Panc1 (cell line): ENCODE results near the gene PI4K2A. TPM values are rescaled to one million over a fixed set of nuclear protein-coding genes. Genes with fewer than 3 reads are reported as not detected.

ENCODE experiments used
- ATAC-seq: fragments of 200-7000 bp; cut with Tn5 transposase; 2 replicates; pipeline ENCODE4 v1.9.1; 2020; ENCODE audit warnings: mild to moderate bottlenecking, moderate library complexity
- BruUV-seq: library from RNA; stranded (reverse); fragments of 400-500 nt; replicated peaks from 2 replicates; lab custom pipeline; 2021; lab: Mats Ljungman, UMichigan
- CTCF ChIA-PET: fragments of 300-600 bp; sonication (Branson Sonifier 250); formaldehyde crosslinking; loops from one replicate; lab custom pipeline; 2022; ENCODE audit warnings: antibody characterized with exemption; lab: Charles Lee
- POLR2A ChIA-PET: fragments of 300-600 bp; sonication (Branson Sonifier 250); formaldehyde crosslinking; loops from one replicate; lab custom pipeline; 2022; ENCODE audit warnings: antibody characterized with exemption; lab: Charles Lee
- DNase-seq: peaks from one replicate; pipeline ENCODE4 v3.0.0-alpha.2; 2010; ENCODE audit warnings: low read depth, low spot score
- H3K27ac ChIP-seq: 2 replicates; pipeline ENCODE4 v1.5.1; 2011; ENCODE audit warnings: mild to moderate bottlenecking, low read length, inconsistent platforms
- H3K27me3 ChIP-seq: fragments of 200-500 bp; sonication (Bioruptor generic); 2 replicates; pipeline ENCODE4 v1.6.0; 2014; ENCODE audit warnings: low read length, inconsistent platforms; ENCODE audit not compliant: control insufficient read depth, insufficient read depth
- H3K36me3 ChIP-seq: fragments of 200-500 bp; sonication (Bioruptor generic); 2 replicates; pipeline ENCODE4 v1.5.1; 2014; ENCODE audit warnings: inconsistent platforms, mild to moderate bottlenecking, low read length, moderate library complexity; ENCODE audit not compliant: control insufficient read depth, insufficient read depth
- H3K4me1 ChIP-seq: 2 replicates; pipeline ENCODE4 v1.5.1; 2011; ENCODE audit warnings: inconsistent platforms, mild to moderate bottlenecking, low read length, moderate library complexity; ENCODE audit not compliant: control insufficient read depth, insufficient read depth
- H3K4me3 ChIP-seq, 2 experiments: 2 replicates each; pipeline ENCODE4 v1.5.1; 2011 to 2012; ENCODE audit warnings: low read depth in 2 of 2, low read length in 2 of 2, mild to moderate bottlenecking in 2 of 2, inconsistent platforms in 1 of 2, moderate library complexity in 1 of 2
- H3K9me3 ChIP-seq: fragments of 200-500 bp; sonication (Bioruptor generic); 2 replicates; pipeline ENCODE4 v1.5.1; 2014; ENCODE audit warnings: low read depth, mild to moderate bottlenecking, inconsistent platforms, low read length, moderate library complexity; ENCODE audit not compliant: control insufficient read depth, insufficient read depth
- CTCF ChIP-seq: fragments of 450-650 bp; IDR thresholded peaks from 2 replicates; pipeline ENCODE4 v1.5.1; 2017; ENCODE audit warnings: mild to moderate bottlenecking
- POLR2AphosphoS5 ChIP-seq: IDR thresholded peaks from 2 replicates; pipeline ENCODE4 v1.6.1; 2012; ENCODE audit warnings: mild to moderate bottlenecking, low read depth, low read length, moderate library complexity
- SIN3A ChIP-seq: IDR thresholded peaks from 2 replicates; pipeline ENCODE4 v1.6.1; 2012; ENCODE audit warnings: low read depth, mild to moderate bottlenecking, low read length, moderate library complexity, borderline replicate concordance; ENCODE audit not compliant: insufficient read depth
- TCF7L2 ChIP-seq: IDR thresholded peaks from 2 replicates; pipeline ENCODE4 v1.6.1; 2011; ENCODE audit warnings: mild to moderate bottlenecking, low read depth, low read length, inconsistent platforms
- in situ Hi-C: cut with HindIII; loops from 2 replicates; pipeline ENCODE4 v1.10.0; 2016; ENCODE audit warnings: low sequenced_read_pairs, low pct_unique_long_range_greater_than_20kb
- intact Hi-C: fragments of 100-400 bp; cut with micrococcal nuclease; formaldehyde crosslinking; loops from one replicate; pipeline ENCODE4 v1.10.0; 2022; ENCODE audit not compliant: unreplicated experiment
- total RNA-seq: library from RNA; stranded (reverse); gene quantifications from one replicate; pipeline ENCODE4 v1.2.1, GENCODE V29; 2021; ENCODE audit not compliant: unreplicated experiment
- TF ChIP-seq, protein P1 (sequence below), 2 experiments: IDR thresholded peaks; 2 replicates each; pipeline ENCODE4 v1.6.1; 2011 to 2012; ENCODE audit warnings: low read depth in 2 of 2, control low read depth in 1 of 2, low read length in 1 of 2, mild to moderate bottlenecking in 1 of 2, moderate library complexity in 1 of 2; ENCODE audit not compliant: insufficient read depth in 1 of 2

The PI4K2A gene
- total RNA-seq, 1 experiment from 2014 or later = 22.8 TPM

DNA sequence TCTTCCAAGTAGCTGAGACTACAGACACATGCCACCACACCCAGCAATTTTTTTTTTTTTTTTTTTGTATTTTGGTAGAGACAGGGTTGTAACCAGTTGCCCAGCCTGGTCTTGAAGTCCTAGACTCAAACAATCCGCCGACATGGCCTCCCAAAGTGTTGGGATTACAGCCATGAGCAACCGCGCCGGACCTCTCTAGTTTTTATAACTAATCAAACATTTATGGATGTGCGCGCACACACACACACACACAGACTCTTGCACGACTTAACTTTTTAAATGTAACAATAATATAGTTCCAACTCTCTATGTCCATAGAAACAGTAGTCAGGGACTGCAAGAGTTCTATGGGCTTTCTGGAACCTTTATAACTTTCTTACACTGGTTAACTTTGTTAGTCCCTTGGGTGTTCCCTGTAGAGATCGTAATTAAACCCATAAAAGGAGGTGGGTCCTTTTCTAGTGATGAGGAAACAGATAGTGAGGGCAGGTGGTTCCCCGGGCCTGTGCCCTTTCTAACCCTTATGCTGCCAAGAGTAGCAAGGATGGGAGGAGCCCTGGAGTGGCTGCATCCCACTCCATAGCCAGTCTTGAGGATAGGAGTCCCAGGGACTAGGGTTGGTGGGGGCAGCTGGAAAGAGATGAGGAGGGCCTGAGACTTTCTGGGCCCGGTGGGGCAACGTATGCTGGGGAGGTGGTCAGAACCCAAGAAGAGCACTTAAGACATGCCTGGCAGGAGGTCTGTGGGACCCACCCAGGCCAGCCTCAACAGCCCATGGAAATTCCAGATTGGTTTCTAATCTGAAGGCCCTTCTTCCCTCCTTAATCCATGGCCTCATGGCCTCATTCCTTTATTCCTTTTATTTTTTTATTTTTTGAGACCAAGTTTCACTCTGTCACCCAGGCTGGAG lies 81.7 kb downstream of the PI4K2A start:
- POLR2A ChIA-PET = interaction anchor here (0.7 kb wide), 1 partner anchor 12 kb away, joined by 3 read pairs; no protein-coding TSS in a partner anchor

GRCh38 chr10:97723001-97723400 lies 82.5 kb downstream of the PI4K2A start:
- in situ Hi-C loops = no loop called here
- ChIA-PET POLR2A (interaction anchor here (0.7 kb wide), 1 partner anchor 11 kb away, joined by 3 read pairs; no protein-coding TSS in a partner anchor), CTCF (interaction anchor here (1.2 kb wide), 1 partner anchor 22 kb away, joined by 6 read pairs; no protein-coding TSS in a partner anchor)
- BruUV-seq = no TSS peak
- DNase-seq = no peak
- peaks cover 2% of the 10 kb centered on the region for H3K4me1 ChIP-seq
- H3K27me3 ChIP-seq = no peaks in the 10 kb centered on the region
- no peak overlapping the region for H3K4me3 ChIP-seq
- TF ChIP-seq TCF7L2 (no peak), POLR2AphosphoS5 (no peak), SIN3A (no peak), CTCF (no peak)
- TF ChIP-seq, protein P1, sequence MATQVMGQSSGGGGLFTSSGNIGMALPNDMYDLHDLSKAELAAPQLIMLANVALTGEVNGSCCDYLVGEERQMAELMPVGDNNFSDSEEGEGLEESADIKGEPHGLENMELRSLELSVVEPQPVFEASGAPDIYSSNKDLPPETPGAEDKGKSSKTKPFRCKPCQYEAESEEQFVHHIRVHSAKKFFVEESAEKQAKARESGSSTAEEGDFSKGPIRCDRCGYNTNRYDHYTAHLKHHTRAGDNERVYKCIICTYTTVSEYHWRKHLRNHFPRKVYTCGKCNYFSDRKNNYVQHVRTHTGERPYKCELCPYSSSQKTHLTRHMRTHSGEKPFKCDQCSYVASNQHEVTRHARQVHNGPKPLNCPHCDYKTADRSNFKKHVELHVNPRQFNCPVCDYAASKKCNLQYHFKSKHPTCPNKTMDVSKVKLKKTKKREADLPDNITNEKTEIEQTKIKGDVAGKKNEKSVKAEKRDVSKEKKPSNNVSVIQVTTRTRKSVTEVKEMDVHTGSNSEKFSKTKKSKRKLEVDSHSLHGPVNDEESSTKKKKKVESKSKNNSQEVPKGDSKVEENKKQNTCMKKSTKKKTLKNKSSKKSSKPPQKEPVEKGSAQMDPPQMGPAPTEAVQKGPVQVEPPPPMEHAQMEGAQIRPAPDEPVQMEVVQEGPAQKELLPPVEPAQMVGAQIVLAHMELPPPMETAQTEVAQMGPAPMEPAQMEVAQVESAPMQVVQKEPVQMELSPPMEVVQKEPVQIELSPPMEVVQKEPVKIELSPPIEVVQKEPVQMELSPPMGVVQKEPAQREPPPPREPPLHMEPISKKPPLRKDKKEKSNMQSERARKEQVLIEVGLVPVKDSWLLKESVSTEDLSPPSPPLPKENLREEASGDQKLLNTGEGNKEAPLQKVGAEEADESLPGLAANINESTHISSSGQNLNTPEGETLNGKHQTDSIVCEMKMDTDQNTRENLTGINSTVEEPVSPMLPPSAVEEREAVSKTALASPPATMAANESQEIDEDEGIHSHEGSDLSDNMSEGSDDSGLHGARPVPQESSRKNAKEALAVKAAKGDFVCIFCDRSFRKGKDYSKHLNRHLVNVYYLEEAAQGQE (IDR thresholded peaks at IDR 0.05; ENCODE audit: insufficient read depth in 1 of 2, low read depth in 2 of 2, low read length in 1 of 2) = no peak
- intact Hi-C loops = no loop called here
- no peaks in the 10 kb centered on the region for H3K36me3 ChIP-seq
- no peaks in the 10 kb centered on the region for H3K9me3 ChIP-seq
- peak; percentile 54; the same call in 1 of the 2 replicates for ATAC-seq
- H3K27ac ChIP-seq = no peak overlapping the region

More for the DNA sequence above, 81.7 kb downstream of the PI4K2A start:
- Histone ChIP-seq H3K9me3 (no peaks in the 10 kb centered on the region), H3K36me3 (0 out of 2 replicates have a peak, but pooled peaks cover 4% of the 10 kb centered on the region), H3K4me1 (peaks cover 3% of the 10 kb centered on the region), H3K27me3 (no peaks in the 10 kb centered on the region), H3K27ac (no peak overlapping the region), H3K4me3 (no peak overlapping the region)
- BruUV-seq = no TSS peak
- DNase-seq (no peak), ATAC-seq (no peak)
- no peak for TF ChIP-seq TCF7L2
- no peak for TF ChIP-seq POLR2AphosphoS5
- TF ChIP-seq SIN3A = no peak
- no peak for TF ChIP-seq CTCF
- TF ChIP-seq, protein P1 (IDR thresholded peaks at IDR 0.05; ENCODE audit: insufficient read depth in 1 of 2, low read depth in 2 of 2, low read length in 1 of 2) = no peak
- CTCF ChIA-PET = no interaction called here
- intact Hi-C loops = no loop called here
- in situ Hi-C loops = no loop called here
